CD4-positive, CD25-positive, alpha-beta regulatory T cell (primary cell): ENCODE results near the gene KCTD14. TPM values are rescaled to one million over a fixed set of nuclear protein-coding genes. Genes with fewer than 3 reads are reported as not detected.

ENCODE experiments used
- ATAC-seq, 2 donors: fragments of 150-1000 bp; cut with Tn5 transposase; one replicate each; pipeline ENCODE4 v1.10.0; 2021; ENCODE audit warnings: low read depth in 2 of 2, moderate number of reproducible peaks in 2 of 2, moderate library complexity in 1 of 2
- DNase-seq, 3 donors: peaks; one replicate each; pipeline versions ENCODE4 v3.0.0 to v3.0.0-alpha.2; 2012 to 2022; ENCODE audit warnings: mixed read lengths in 1 of 3
- H3K27ac ChIP-seq: one replicate; pipeline ENCODE4 v1.7.0; 2013; ENCODE audit warnings: mild to moderate bottlenecking, low read length; ENCODE audit not compliant: insufficient read depth, poor library complexity, severe bottlenecking
- H3K27me3 ChIP-seq: one replicate; pipeline ENCODE4 v1.7.0; 2013; ENCODE audit warnings: low read length; ENCODE audit not compliant: control insufficient read depth, insufficient read depth
- H3K36me3 ChIP-seq: one replicate; pipeline ENCODE4 v1.7.0; 2013; ENCODE audit warnings: mild to moderate bottlenecking, low read length, moderate library complexity; ENCODE audit not compliant: control insufficient read depth, insufficient read depth
- H3K4me1 ChIP-seq: 2 replicates; pipeline ENCODE4 v1.7.0; 2013; ENCODE audit warnings: mild to moderate bottlenecking, low read length; ENCODE audit not compliant: insufficient read depth, control insufficient read depth, poor library complexity, severe bottlenecking
- H3K4me3 ChIP-seq: one replicate; pipeline ENCODE4 v1.7.0; 2013; ENCODE audit warnings: low read depth, mild to moderate bottlenecking, low read length, moderate library complexity
- H3K9me3 ChIP-seq, 2 experiments: 1 replicate in 1 of 2; 2 replicates in 1 of 2; pipeline ENCODE4 v1.7.0; 2013; ENCODE audit warnings: low read length in 2 of 2, mild to moderate bottlenecking in 1 of 2, moderate library complexity in 1 of 2; ENCODE audit not compliant: control insufficient read depth in 2 of 2
- H3K27ac Mint-ChIP-seq, 3 donors: one replicate each; pipeline ENCODE4 v1.8.0; 2020 to 2022; ENCODE audit warnings: mild to moderate bottlenecking in 3 of 3, mixed read lengths in 3 of 3, moderate library complexity in 2 of 3
- H3K27me3 Mint-ChIP-seq: one replicate; pipeline ENCODE4 v1.8.0; 2022; ENCODE audit warnings: mild to moderate bottlenecking, mixed read lengths
- H3K36me3 Mint-ChIP-seq: one replicate; pipeline ENCODE4 v1.8.0; 2020; ENCODE audit warnings: mixed read lengths
- H3K4me1 Mint-ChIP-seq, 4 donors: one replicate each; pipeline ENCODE4 v1.8.0; 2020 to 2022; ENCODE audit warnings: mixed read lengths in 4 of 4, mild to moderate bottlenecking in 1 of 4
- H3K4me3 Mint-ChIP-seq, 4 donors: one replicate each; pipeline ENCODE4 v1.8.0; 2020 to 2022; ENCODE audit warnings: mild to moderate bottlenecking in 4 of 4, mixed read lengths in 4 of 4, moderate library complexity in 3 of 4
- H3K9me3 Mint-ChIP-seq, 7 donors: one replicate each; pipeline ENCODE4 v1.8.0; 2020 to 2022; ENCODE audit warnings: mixed read lengths in 7 of 7, mild to moderate bottlenecking in 3 of 7, moderate library complexity in 2 of 7
- polyA plus RNA-seq, 4 donors: library from polyadenylated mRNA; unstranded; fragments of 300-500 nt; fragmentation: Illumina TruSeq; gene quantifications; one replicate each; pipeline ENCODE4 v1.2.3, GENCODE V29; 2021
- total RNA-seq: library from RNA; stranded (reverse); gene quantifications from one replicate; pipeline ENCODE4 v1.2.3, GENCODE V29; 2022

The KCTD14 gene
- total RNA-seq (not detected), polyA plus RNA-seq (1 to 10 TPM in 1 of 4 donors, under 1 TPM in 3; 0.09 to 1.4 (median 0.41) TPM)

DNA sequence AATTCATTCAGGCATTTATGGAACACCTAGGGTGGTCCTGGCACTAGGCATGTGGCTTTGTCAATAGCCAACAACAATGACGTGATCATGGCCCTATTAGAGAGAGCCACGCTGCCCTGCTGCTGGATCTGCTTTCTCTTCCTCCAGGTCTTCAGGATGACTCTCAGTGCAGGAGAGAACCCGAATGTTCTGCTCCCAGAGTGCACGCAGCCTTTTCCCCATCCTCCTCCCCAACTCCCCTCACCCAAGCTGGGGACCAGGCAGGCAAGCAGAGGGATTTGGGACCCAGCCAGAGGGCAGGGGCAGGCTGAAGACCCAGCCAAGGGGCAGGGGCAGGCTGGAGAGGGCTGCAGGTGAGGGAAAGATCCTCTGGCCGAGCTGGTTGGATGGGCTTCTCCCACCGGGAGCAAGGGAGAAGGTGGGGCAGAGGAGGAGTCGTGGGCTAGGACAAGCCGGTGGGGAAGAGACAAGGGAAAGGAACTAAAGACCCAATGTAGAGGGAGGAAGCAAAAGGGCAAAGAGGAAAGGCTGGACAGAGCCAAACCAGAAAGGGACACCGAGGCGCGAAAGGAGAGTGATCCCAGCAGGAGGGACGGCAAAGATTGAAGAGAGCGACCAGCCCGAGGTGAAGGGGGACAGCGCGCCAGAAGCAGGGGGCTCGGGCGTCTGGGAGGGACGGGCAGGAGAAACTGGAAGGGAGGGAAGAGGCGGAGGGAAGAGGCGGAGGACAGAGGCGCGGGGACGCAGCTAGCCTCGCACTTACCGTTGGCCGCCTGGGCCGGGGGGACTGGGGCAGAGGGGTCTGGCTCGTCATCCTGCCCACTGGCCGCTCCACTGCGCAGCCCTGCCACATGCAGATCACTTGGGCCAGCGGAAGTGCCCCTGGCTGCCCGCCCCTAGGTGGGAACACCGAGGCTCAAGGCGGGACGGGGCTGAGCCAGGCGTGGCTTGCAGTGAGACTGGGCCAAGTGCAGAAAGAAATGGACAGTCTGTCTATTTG, at the start of gene KCTD14:
Gene KCTD14 (minus strand): TSS at position 880 of the 1,000 bp plus-strand sequence. CDS start 27 bp downstream, at position 853.
- no peak within 1 kb of the TSS for H3K4me3 Mint-ChIP-seq
- no peaks in the 10 kb centered on the region for H3K4me1 ChIP-seq
- H3K27ac ChIP-seq = no peak within 1 kb of the TSS
- H3K36me3 Mint-ChIP-seq = no peaks in the 10 kb centered on the region
- no peak for ATAC-seq
- no peak for DNase-seq
- no peaks in the 10 kb centered on the region for H3K36me3 ChIP-seq
- no peak within 1 kb of the TSS for H3K4me3 ChIP-seq
- no peak within 1 kb of the TSS for H3K27ac Mint-ChIP-seq
- H3K27me3 ChIP-seq = peaks cover 5% of the 10 kb centered on the region
- peaks cover 0 to 2% (median 0%) of the 10 kb centered on the region in 7 donors for H3K9me3 Mint-ChIP-seq
- H3K4me1 Mint-ChIP-seq = peaks cover 0 to 3% (median under 1%) of the 10 kb centered on the region in 4 donors
- no peaks in the 10 kb centered on the region for H3K9me3 ChIP-seq
- H3K27me3 Mint-ChIP-seq = peaks cover 22% of the 10 kb centered on the region

GRCh38 chr11:78072455-78072854, 49.4 kb upstream of the KCTD14 start:
- Histone ChIP-seq H3K27me3 (no peaks in the 10 kb centered on the region), H3K9me3 (no peaks in the 10 kb centered on the region), H3K27ac (no peak overlapping the region), H3K36me3 (peaks cover 42% of the 10 kb centered on the region), H3K4me1 (peaks cover 12% of the 10 kb centered on the region), H3K4me3 (no peak overlapping the region)
- H3K9me3 Mint-ChIP-seq = no peaks in the 10 kb centered on the region
- H3K4me1 Mint-ChIP-seq = peaks cover 5 to 42% (median 32%) of the 10 kb centered on the region in 4 donors
- ATAC-seq = no peak
- H3K27me3 Mint-ChIP-seq = no peaks in the 10 kb centered on the region
- H3K36me3 Mint-ChIP-seq = peaks cover 35% of the 10 kb centered on the region
- DNase-seq = no peak
- H3K27ac Mint-ChIP-seq = peak overlapping the region in 1 of 3 donors; percentile 60
- peak overlapping the region in 1 of 4 donors; percentile 59 for H3K4me3 Mint-ChIP-seq

- Mint-ChIP-seq H3K27ac (peak overlapping the region in 1 of 3 donors; percentile 48), H3K27me3 (no peaks in the 10 kb centered on the region), H3K4me1 (peaks cover 5 to 37% (median 28%) of the 10 kb centered on the region in 4 donors), H3K4me3 (peak overlapping the region in 1 of 4 donors; percentile 10), H3K36me3 (peaks cover 38% of the 10 kb centered on the region), H3K9me3 (no peaks in the 10 kb centered on the region)
- Histone ChIP-seq H3K4me1 (peaks cover 5% of the 10 kb centered on the region), H3K27ac (no peak overlapping the region), H3K9me3 (no peaks in the 10 kb centered on the region), H3K27me3 (no peaks in the 10 kb centered on the region), H3K36me3 (peaks cover 44% of the 10 kb centered on the region), H3K4me3 (no peak overlapping the region)
- ATAC-seq (no peak), DNase-seq (no peak)
Observed at GRCh38 chr11:78071717-78072116, 48.6 kb upstream of the KCTD14 start.

DNA sequence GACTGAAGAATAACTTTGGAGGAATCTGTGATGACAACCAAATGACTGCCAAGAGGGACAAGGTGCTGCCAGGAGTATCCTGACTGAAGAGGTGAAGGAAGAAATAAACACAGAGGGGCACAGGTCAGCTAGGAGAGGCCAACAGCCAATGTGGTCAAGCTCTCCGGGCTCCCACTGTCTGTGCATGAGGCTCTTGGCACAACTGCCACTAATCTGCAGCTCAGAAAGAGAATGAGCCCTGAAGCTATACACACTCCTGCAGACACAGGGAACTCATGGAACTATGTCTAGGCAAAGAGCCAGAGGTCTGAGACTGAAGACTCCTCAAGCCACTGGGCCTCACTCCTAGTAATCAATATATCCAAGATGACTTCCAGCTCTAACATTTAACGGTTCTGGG, 47.5 kb upstream of the KCTD14 start:
- Mint-ChIP-seq H3K27ac (no peak overlapping the region), H3K4me3 (no peak overlapping the region), H3K9me3 (no peaks in the 10 kb centered on the region), H3K27me3 (no peaks in the 10 kb centered on the region), H3K36me3 (peaks cover 38% of the 10 kb centered on the region), H3K4me1 (peaks cover 5 to 26% (median 20%) of the 10 kb centered on the region in 4 donors)
- Histone ChIP-seq H3K4me1 (no peaks in the 10 kb centered on the region), H3K27ac (no peak overlapping the region), H3K27me3 (no peaks in the 10 kb centered on the region), H3K36me3 (peaks cover 44% of the 10 kb centered on the region), H3K4me3 (no peak overlapping the region), H3K9me3 (no peaks in the 10 kb centered on the region)
- DNase-seq (no peak), ATAC-seq (no peak)

GRCh38 chr11:78069465-78069864, 46.4 kb upstream of the KCTD14 start:
- DNase-seq = no peak
- H3K4me1 Mint-ChIP-seq = peaks cover 5 to 16% (median 11%) of the 10 kb centered on the region in 4 donors
- Histone ChIP-seq H3K4me1 (no peaks in the 10 kb centered on the region), H3K27me3 (no peaks in the 10 kb centered on the region), H3K27ac (no peak overlapping the region), H3K36me3 (peaks cover 44% of the 10 kb centered on the region), H3K4me3 (no peak overlapping the region), H3K9me3 (no peaks in the 10 kb centered on the region)
- H3K27ac Mint-ChIP-seq = no peak overlapping the region
- no peak for ATAC-seq
- H3K4me3 Mint-ChIP-seq = no peak overlapping the region
- peaks cover 38% of the 10 kb centered on the region for H3K36me3 Mint-ChIP-seq
- no peaks in the 10 kb centered on the region for H3K9me3 Mint-ChIP-seq
- no peaks in the 10 kb centered on the region for H3K27me3 Mint-ChIP-seq

- H3K36me3 Mint-ChIP-seq = peaks cover 38% of the 10 kb centered on the region
- DNase-seq = no peak
- no peak overlapping the region for H3K4me3 Mint-ChIP-seq
- Histone ChIP-seq H3K4me1 (no peaks in the 10 kb centered on the region), H3K9me3 (no peaks in the 10 kb centered on the region), H3K27me3 (no peaks in the 10 kb centered on the region), H3K27ac (no peak overlapping the region), H3K4me3 (no peak overlapping the region), H3K36me3 (peaks cover 44% of the 10 kb centered on the region)
- H3K27ac Mint-ChIP-seq = no peak overlapping the region
- no peaks in the 10 kb centered on the region for H3K9me3 Mint-ChIP-seq
- H3K27me3 Mint-ChIP-seq = no peaks in the 10 kb centered on the region
- peaks cover 5 to 9% (median 9%) of the 10 kb centered on the region in 4 donors for H3K4me1 Mint-ChIP-seq
- no peak for ATAC-seq
Observed at GRCh38 chr11:78067704-78068103, 44.6 kb upstream of the KCTD14 start.

- Mint-ChIP-seq H3K4me3 (no peak overlapping the region), H3K4me1 (peaks cover under 1 to 5% (median 2%) of the 10 kb centered on the region in 4 donors), H3K27ac (no peak overlapping the region), H3K36me3 (peaks cover 29% of the 10 kb centered on the region), H3K9me3 (no peaks in the 10 kb centered on the region), H3K27me3 (no peaks in the 10 kb centered on the region)
- H3K27me3 ChIP-seq = no peaks in the 10 kb centered on the region
- no peak overlapping the region for H3K4me3 ChIP-seq
- H3K9me3 ChIP-seq = no peaks in the 10 kb centered on the region
- no peak for ATAC-seq
- H3K36me3 ChIP-seq = peaks cover 34% of the 10 kb centered on the region
- H3K27ac ChIP-seq = no peak overlapping the region
- DNase-seq = no peak
- H3K4me1 ChIP-seq = no peaks in the 10 kb centered on the region
Observed at GRCh38 chr11:78066471-78066870, 43.4 kb upstream of the KCTD14 start.
